SK-N-SH treated with all-trans-retinoic acid at 6 μM for 48 hours (cell line): Measurements from ENCODE around the gene RNF25.

Experiments used
- ATAC-seq: fragments of 200-7000 bp; cut with Tn5 transposase; 3 replicates; pipeline ENCODE4 v1.9.1; 2020; ENCODE audit warnings: mild to moderate bottlenecking, moderate library complexity
- ARNTL ChIP-seq: fragments of 450-650 bp; formaldehyde crosslinking; IDR thresholded peaks from 2 replicates; pipeline ENCODE4 v1.5.0; 2020; ENCODE audit warnings: low read depth, mild to moderate bottlenecking, moderate library complexity, borderline replicate concordance
- BACH2 ChIP-seq: fragments of 250-450 bp; sonication (Bioruptor Pico); IDR thresholded peaks from 2 replicates; pipeline ENCODE4 v1.9.0; 2021; ENCODE audit warnings: mild to moderate bottlenecking, borderline replicate concordance
- CSDC2 ChIP-seq: fragments of 250-450 bp; sonication (Bioruptor Pico); IDR thresholded peaks from 2 replicates; pipeline ENCODE4 v1.5.0; 2020; ENCODE audit warnings: mild to moderate bottlenecking, moderate library complexity
- ESRRG ChIP-seq: fragments of 250-450 bp; sonication (Bioruptor Pico); IDR thresholded peaks from 2 replicates; pipeline ENCODE4 v1.6.1; 2021; ENCODE audit warnings: mild to moderate bottlenecking
- GLIS3 ChIP-seq: fragments of 250-450 bp; sonication (Bioruptor Pico); IDR thresholded peaks from 2 replicates; pipeline ENCODE4 v1.5.0; 2020; ENCODE audit warnings: mild to moderate bottlenecking, moderate library complexity
- ISL1 ChIP-seq: fragments of 250-450 bp; sonication (Bioruptor Pico); IDR thresholded peaks from 2 replicates; pipeline ENCODE4 v2.1.2; 2022; ENCODE audit warnings: mild to moderate bottlenecking, moderate library complexity
- OSR1 ChIP-seq: fragments of 250-450 bp; sonication (Bioruptor Pico); IDR thresholded peaks from 2 replicates; pipeline ENCODE4 v1.8.0; 2022; ENCODE audit warnings: moderate library complexity, mild to moderate bottlenecking, inconsistent platforms
- PPARA ChIP-seq: fragments of 250-450 bp; sonication (Bioruptor Pico); IDR thresholded peaks from 2 replicates; pipeline ENCODE4 v1.5.0; 2020; ENCODE audit warnings: mild to moderate bottlenecking, borderline replicate concordance
- RARB ChIP-seq: fragments of 250-450 bp; sonication (Bioruptor Pico); IDR thresholded peaks from 2 replicates; pipeline ENCODE4 v1.8.0; 2021; ENCODE audit warnings: mild to moderate bottlenecking, moderate library complexity
- TCF4 ChIP-seq: fragments of 250-450 bp; sonication (Bioruptor Pico); IDR thresholded peaks from 2 replicates; pipeline ENCODE4 v1.8.0; 2021; ENCODE audit warnings: mild to moderate bottlenecking, moderate library complexity, borderline replicate concordance
- TOX ChIP-seq: fragments of 250-450 bp; sonication (Bioruptor Pico); IDR thresholded peaks from 2 replicates; pipeline ENCODE4 v1.8.0; 2021; ENCODE audit warnings: mild to moderate bottlenecking, moderate library complexity, borderline replicate concordance
- ZC3H10 ChIP-seq: fragments of 250-450 bp; sonication (Bioruptor Pico); IDR thresholded peaks from 2 replicates; pipeline ENCODE4 v1.5.1; 2021; ENCODE audit warnings: mild to moderate bottlenecking, moderate library complexity
- ZFP3 ChIP-seq: fragments of 250-450 bp; sonication (Bioruptor Pico); IDR thresholded peaks from 2 replicates; pipeline ENCODE4 v1.5.0; 2020; ENCODE audit warnings: mild to moderate bottlenecking, moderate library complexity
- ZNF565 ChIP-seq: fragments of 450-650 bp; formaldehyde crosslinking; conservative IDR thresholded peaks from 2 replicates; pipeline ENCODE4 v1.5.0; 2020; ENCODE audit warnings: low read depth, mild to moderate bottlenecking, moderate library complexity
- ZNF70 ChIP-seq: fragments of 450-650 bp; formaldehyde crosslinking; IDR thresholded peaks from 2 replicates; pipeline ENCODE4 v1.5.0; 2020; ENCODE audit warnings: mild to moderate bottlenecking, moderate library complexity
- ZNF8 ChIP-seq: fragments of 450-650 bp; formaldehyde crosslinking; IDR thresholded peaks from 2 replicates; pipeline ENCODE4 v1.5.0; 2020; ENCODE audit warnings: mild to moderate bottlenecking, moderate library complexity
- TF ChIP-seq, protein P1 (sequence below): fragments of 250-450 bp; sonication (Bioruptor Pico); IDR thresholded peaks from 2 replicates; pipeline ENCODE4 v1.5.1; 2021; ENCODE audit warnings: mild to moderate bottlenecking, moderate library complexity
- TF ChIP-seq, protein P2 (sequence below): fragments of 250-450 bp; sonication (Bioruptor Pico); IDR thresholded peaks from 2 replicates; pipeline ENCODE4 v1.8.0; 2020; ENCODE audit warnings: mild to moderate bottlenecking, moderate library complexity, borderline replicate concordance
- TF ChIP-seq, protein P3 (sequence below): fragments of 250-450 bp; sonication (Bioruptor Pico); IDR thresholded peaks from 2 replicates; pipeline ENCODE4 v1.5.0; 2020; ENCODE audit warnings: mild to moderate bottlenecking, moderate library complexity
- TF ChIP-seq, protein P4 (sequence below): fragments of 250-450 bp; sonication (Bioruptor Pico); IDR thresholded peaks from 2 replicates; pipeline ENCODE4 v1.5.1; 2020; ENCODE audit warnings: low read depth, mild to moderate bottlenecking, moderate library complexity
- TF ChIP-seq, protein P5 (sequence below): fragments of 250-450 bp; sonication (Bioruptor Pico); IDR thresholded peaks from 2 replicates; pipeline ENCODE4 v1.8.0; 2021; ENCODE audit warnings: low read depth, mild to moderate bottlenecking, moderate library complexity, borderline replicate concordance

RNF25 gene

DNA sequence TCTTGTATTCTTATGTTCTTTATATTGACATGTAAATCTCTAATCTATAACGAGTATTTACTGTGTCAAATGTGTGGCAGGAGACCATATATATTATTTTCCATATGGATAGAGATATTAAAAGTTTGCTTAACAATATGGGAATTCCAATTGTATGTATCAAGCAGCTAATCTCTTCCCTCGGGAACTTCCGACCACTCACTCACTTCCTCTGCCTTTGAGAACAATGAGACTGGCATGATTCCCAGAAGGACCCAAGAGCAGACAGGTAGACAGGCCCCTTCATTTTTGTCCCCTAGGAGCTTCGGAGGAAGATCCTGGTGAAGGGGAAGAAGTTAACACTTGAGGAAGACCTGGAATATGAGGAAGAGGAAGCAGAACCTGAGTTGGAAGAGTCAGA lies 40.0 kb downstream of the RNF25 start:
- no peak for ATAC-seq
- TF ChIP-seq OSR1 (CRISPR knock-in tag) (no peak), BACH2 (no peak), ARNTL (CRISPR knock-in tag) (no peak), RARB (no peak), TCF4 (CRISPR knock-in tag) (no peak), CSDC2 (CRISPR knock-in tag) (no peak), ZFP3 (CRISPR knock-in tag) (no peak), ZNF8 (CRISPR knock-in tag) (no peak), ISL1 (CRISPR knock-in tag) (no peak), ZC3H10 (CRISPR knock-in tag) (no peak), PPARA (CRISPR knock-in tag) (no peak), ZNF70 (no peak), TOX (CRISPR knock-in tag) (no peak)
- TF ChIP-seq, protein P1, sequence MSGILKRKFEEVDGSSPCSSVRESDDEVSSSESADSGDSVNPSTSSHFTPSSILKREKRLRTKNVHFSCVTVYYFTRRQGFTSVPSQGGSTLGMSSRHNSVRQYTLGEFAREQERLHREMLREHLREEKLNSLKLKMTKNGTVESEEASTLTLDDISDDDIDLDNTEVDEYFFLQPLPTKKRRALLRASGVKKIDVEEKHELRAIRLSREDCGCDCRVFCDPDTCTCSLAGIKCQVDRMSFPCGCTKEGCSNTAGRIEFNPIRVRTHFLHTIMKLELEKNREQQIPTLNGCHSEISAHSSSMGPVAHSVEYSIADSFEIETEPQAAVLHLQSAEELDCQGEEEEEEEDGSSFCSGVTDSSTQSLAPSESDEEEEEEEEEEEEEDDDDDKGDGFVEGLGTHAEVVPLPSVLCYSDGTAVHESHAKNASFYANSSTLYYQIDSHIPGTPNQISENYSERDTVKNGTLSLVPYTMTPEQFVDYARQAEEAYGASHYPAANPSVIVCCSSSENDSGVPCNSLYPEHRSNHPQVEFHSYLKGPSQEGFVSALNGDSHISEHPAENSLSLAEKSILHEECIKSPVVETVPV = no peak
- TF ChIP-seq, protein P2, sequence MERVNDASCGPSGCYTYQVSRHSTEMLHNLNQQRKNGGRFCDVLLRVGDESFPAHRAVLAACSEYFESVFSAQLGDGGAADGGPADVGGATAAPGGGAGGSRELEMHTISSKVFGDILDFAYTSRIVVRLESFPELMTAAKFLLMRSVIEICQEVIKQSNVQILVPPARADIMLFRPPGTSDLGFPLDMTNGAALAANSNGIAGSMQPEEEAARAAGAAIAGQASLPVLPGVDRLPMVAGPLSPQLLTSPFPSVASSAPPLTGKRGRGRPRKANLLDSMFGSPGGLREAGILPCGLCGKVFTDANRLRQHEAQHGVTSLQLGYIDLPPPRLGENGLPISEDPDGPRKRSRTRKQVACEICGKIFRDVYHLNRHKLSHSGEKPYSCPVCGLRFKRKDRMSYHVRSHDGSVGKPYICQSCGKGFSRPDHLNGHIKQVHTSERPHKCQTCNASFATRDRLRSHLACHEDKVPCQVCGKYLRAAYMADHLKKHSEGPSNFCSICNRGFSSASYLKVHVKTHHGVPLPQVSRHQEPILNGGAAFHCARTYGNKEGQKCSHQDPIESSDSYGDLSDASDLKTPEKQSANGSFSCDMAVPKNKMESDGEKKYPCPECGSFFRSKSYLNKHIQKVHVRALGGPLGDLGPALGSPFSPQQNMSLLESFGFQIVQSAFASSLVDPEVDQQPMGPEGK (CRISPR knock-in tag) = no peak
- TF ChIP-seq, protein P3, sequence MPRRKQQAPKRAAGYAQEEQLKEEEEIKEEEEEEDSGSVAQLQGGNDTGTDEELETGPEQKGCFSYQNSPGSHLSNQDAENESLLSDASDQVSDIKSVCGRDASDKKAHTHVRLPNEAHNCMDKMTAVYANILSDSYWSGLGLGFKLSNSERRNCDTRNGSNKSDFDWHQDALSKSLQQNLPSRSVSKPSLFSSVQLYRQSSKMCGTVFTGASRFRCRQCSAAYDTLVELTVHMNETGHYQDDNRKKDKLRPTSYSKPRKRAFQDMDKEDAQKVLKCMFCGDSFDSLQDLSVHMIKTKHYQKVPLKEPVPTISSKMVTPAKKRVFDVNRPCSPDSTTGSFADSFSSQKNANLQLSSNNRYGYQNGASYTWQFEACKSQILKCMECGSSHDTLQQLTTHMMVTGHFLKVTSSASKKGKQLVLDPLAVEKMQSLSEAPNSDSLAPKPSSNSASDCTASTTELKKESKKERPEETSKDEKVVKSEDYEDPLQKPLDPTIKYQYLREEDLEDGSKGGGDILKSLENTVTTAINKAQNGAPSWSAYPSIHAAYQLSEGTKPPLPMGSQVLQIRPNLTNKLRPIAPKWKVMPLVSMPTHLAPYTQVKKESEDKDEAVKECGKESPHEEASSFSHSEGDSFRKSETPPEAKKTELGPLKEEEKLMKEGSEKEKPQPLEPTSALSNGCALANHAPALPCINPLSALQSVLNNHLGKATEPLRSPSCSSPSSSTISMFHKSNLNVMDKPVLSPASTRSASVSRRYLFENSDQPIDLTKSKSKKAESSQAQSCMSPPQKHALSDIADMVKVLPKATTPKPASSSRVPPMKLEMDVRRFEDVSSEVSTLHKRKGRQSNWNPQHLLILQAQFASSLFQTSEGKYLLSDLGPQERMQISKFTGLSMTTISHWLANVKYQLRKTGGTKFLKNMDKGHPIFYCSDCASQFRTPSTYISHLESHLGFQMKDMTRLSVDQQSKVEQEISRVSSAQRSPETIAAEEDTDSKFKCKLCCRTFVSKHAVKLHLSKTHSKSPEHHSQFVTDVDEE = no peak
- TF ChIP-seq, protein P4, sequence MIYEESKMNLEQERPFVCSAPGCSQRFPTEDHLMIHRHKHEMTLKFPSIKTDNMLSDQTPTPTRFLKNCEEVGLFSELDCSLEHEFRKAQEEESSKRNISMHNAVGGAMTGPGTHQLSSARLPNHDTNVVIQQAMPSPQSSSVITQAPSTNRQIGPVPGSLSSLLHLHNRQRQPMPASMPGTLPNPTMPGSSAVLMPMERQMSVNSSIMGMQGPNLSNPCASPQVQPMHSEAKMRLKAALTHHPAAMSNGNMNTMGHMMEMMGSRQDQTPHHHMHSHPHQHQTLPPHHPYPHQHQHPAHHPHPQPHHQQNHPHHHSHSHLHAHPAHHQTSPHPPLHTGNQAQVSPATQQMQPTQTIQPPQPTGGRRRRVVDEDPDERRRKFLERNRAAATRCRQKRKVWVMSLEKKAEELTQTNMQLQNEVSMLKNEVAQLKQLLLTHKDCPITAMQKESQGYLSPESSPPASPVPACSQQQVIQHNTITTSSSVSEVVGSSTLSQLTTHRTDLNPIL (CRISPR knock-in tag) = no peak
- TF ChIP-seq, protein P5, sequence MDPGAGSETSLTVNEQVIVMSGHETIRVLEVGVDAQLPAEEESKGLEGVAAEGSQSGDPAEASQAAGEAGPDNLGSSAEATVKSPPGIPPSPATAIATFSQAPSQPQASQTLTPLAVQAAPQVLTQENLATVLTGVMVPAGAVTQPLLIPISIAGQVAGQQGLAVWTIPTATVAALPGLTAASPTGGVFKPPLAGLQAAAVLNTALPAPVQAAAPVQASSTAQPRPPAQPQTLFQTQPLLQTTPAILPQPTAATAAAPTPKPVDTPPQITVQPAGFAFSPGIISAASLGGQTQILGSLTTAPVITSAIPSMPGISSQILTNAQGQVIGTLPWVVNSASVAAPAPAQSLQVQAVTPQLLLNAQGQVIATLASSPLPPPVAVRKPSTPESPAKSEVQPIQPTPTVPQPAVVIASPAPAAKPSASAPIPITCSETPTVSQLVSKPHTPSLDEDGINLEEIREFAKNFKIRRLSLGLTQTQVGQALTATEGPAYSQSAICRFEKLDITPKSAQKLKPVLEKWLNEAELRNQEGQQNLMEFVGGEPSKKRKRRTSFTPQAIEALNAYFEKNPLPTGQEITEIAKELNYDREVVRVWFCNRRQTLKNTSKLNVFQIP = no peak

DNA sequence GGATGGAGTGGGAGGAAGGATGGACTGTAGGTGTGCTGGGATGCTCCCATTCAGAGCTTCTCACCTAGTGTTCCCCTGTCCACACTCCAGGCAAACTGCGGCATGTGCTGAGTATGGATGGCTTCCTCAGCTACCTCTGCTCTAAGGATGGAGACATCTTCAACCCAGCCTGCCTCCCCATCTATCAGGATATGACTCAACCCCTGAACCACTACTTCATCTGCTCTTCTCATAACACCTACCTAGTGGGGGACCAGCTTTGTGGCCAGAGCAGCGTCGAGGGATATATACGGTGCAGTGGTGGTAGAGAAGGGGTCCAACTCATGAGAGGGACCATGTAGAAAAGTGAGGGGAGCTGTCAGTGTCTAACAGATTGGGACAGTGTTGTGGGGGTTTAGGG lies 43.9 kb downstream of the RNF25 start:
- TF ChIP-seq PPARA (CRISPR knock-in tag) (no peak), ZNF70 (no peak), RARB (no peak), ZNF8 (CRISPR knock-in tag) (no peak), TCF4 (CRISPR knock-in tag) (no peak), ESRRG (no peak), GLIS3 (CRISPR knock-in tag) (no peak), ISL1 (CRISPR knock-in tag) (no peak), ARNTL (CRISPR knock-in tag) (no peak), ZC3H10 (CRISPR knock-in tag) (no peak), ZNF565 (CRISPR knock-in tag) (no peak), TOX (CRISPR knock-in tag) (no peak), CSDC2 (CRISPR knock-in tag) (no peak), OSR1 (CRISPR knock-in tag) (no peak), BACH2 (no peak), ZFP3 (CRISPR knock-in tag) (no peak)
- TF ChIP-seq, protein P2 (CRISPR knock-in tag) = no peak
- TF ChIP-seq, protein P1 = no peak
- TF ChIP-seq, protein P3 = no peak
- TF ChIP-seq, protein P4 (CRISPR knock-in tag) = no peak
- no peak for ATAC-seq
